Activated T-cell treated with anti-CD3 and anti-CD28 coated beads for 1 hour (primary cell): ENCODE results near the gene CAV2.
A peak's percentile ranks its signal among the peaks of the same experiment; 100 is the strongest.

Source experiments
- DNase-seq: peaks from one replicate; pipeline ENCODE4 v3.0.0-alpha.2; 2020; ENCODE audit warnings: low read depth

The CAV2 gene

GRCh38 chr7:116524609-116525297 is 25.2 kb downstream of the CAV2 start, which contains the start of gene CAV1:
TSS of gene CAV1 (plus strand) at chr7:116525036. CDS start at chr7:116525063, 27 bp downstream.
- DNase-seq, result peak; percentile 18

GRCh38 chr7:116525298-116525912 is 25.9 kb downstream of the CAV2 start:
- no peak for DNase-seq

- peak; percentile 46 for DNase-seq
Observed at GRCh38 chr7:116525913-116526861, 26.6 kb downstream of the CAV2 start.

- no peak for DNase-seq
Observed at GRCh38 chr7:116526897-116527296, 27.4 kb downstream of the CAV2 start.

GRCh38 chr7:116527521-116527920 is 28.0 kb downstream of the CAV2 start:
- DNase-seq, result no peak

- no peak for DNase-seq
Observed at GRCh38 chr7:116528008-116528789, 28.7 kb downstream of the CAV2 start.

- DNase-seq, result no peak
Observed at GRCh38 chr7:116529250-116529649, 29.7 kb downstream of the CAV2 start.

GRCh38 chr7:116530107-116530820 is 30.7 kb downstream of the CAV2 start:
- no peak for DNase-seq

GRCh38 chr7:116532102-116532688 is 32.7 kb downstream of the CAV2 start:
- no peak for DNase-seq

GRCh38 chr7:116534790-116535189 is 35.3 kb downstream of the CAV2 start:
- DNase-seq, result no peak

GRCh38 chr7:116535416-116535815 is 35.9 kb downstream of the CAV2 start:
- DNase-seq, result no peak

GRCh38 chr7:116538138-116538537 is 38.6 kb downstream of the CAV2 start:
- DNase-seq, result no peak

- no peak for DNase-seq
Observed at GRCh38 chr7:116539879-116540278, 40.3 kb downstream of the CAV2 start.

- DNase-seq, result no peak
Observed at GRCh38 chr7:116540743-116541142, 41.2 kb downstream of the CAV2 start.

GRCh38 chr7:116541951-116542350 is 42.4 kb downstream of the CAV2 start:
- no peak for DNase-seq

GRCh38 chr7:116542618-116543017 is 43.1 kb downstream of the CAV2 start:
- no peak for DNase-seq

- DNase-seq, result no peak
Observed at GRCh38 chr7:116543664-116544063, 44.1 kb downstream of the CAV2 start.

- no peak for DNase-seq
Observed at GRCh38 chr7:116544487-116544886, 44.9 kb downstream of the CAV2 start.

- no peak for DNase-seq
Observed at GRCh38 chr7:116545411-116545993, 46.0 kb downstream of the CAV2 start.

GRCh38 chr7:116546054-116546453 is 46.5 kb downstream of the CAV2 start:
- DNase-seq, result no peak
